GM12873 (cell line): ENCODE measurements around the gene PLCG2.

Experiments
- TF ChIP-seq, protein P1 (sequence below): IDR thresholded peaks from 2 replicates; pipeline ENCODE4 v1.5.1; 2012; ENCODE audit warnings: low read depth, mild to moderate bottlenecking, moderate library complexity, low read length, control low read depth; ENCODE audit not compliant: insufficient read depth; ENCODE audit errors: missing control alignments

Gene PLCG2

DNA sequence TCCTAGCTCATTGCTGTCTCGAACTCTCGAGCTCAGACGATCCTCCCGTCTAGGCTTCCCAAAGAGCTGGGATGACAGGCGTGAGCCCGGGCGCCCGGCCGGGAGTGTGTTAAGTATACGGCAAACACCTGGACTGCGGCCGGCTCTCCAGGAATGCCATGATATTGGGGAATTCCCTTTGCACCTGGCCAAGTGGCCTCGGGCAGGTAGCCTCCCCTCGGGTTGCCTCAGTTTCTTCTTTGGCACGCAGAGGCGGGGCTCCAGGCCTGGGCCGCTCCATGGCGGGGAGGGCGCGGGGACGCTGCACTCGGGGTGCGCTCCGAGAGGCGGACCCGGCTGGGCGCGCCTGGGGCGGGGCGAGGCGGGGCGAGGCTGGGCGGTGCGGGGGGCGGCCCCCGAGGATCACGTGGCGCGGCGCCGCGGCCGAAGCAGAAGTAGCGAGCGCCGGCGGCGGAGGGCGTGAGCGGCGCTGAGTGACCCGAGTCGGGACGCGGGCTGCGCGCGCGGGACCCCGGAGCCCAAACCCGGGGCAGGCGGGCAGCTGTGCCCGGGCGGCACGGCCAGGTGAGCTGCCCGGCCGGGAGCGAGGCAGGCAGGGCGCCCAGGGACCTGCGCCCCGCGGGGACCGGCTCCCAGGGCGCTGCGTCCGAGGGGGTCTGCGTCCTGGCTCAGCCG, at the start of gene PLCG2:
Gene PLCG2, plus strand, starts transcription at position 431 of the 675 bp plus-strand sequence. CDS start 6,699 bp downstream, outside the sequence.
- TF ChIP-seq, protein P1, sequence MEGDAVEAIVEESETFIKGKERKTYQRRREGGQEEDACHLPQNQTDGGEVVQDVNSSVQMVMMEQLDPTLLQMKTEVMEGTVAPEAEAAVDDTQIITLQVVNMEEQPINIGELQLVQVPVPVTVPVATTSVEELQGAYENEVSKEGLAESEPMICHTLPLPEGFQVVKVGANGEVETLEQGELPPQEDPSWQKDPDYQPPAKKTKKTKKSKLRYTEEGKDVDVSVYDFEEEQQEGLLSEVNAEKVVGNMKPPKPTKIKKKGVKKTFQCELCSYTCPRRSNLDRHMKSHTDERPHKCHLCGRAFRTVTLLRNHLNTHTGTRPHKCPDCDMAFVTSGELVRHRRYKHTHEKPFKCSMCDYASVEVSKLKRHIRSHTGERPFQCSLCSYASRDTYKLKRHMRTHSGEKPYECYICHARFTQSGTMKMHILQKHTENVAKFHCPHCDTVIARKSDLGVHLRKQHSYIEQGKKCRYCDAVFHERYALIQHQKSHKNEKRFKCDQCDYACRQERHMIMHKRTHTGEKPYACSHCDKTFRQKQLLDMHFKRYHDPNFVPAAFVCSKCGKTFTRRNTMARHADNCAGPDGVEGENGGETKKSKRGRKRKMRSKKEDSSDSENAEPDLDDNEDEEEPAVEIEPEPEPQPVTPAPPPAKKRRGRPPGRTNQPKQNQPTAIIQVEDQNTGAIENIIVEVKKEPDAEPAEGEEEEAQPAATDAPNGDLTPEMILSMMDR: no peak

DNA sequence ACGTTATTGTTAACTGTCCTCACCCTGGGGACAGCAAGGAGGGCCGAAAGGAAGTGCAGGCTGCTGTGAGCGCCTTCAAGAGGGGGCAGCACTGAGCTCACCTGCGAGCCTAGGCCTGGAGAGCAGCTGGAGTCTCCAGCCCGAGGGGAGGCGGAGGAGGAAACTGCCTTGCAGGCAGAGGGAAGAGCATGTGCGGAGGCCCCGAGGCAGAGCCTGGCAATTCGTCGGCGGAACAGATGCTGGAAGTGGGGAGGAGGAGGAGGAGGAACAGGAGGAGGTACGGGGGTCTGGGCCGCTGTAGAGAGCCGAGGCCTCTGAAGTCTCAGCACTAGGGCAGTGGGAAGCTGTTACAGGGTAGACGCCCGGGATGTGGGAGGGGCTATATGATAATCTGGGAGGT, 49.6 kb upstream of the PLCG2 start:
- TF ChIP-seq, protein P1: no peak

DNA sequence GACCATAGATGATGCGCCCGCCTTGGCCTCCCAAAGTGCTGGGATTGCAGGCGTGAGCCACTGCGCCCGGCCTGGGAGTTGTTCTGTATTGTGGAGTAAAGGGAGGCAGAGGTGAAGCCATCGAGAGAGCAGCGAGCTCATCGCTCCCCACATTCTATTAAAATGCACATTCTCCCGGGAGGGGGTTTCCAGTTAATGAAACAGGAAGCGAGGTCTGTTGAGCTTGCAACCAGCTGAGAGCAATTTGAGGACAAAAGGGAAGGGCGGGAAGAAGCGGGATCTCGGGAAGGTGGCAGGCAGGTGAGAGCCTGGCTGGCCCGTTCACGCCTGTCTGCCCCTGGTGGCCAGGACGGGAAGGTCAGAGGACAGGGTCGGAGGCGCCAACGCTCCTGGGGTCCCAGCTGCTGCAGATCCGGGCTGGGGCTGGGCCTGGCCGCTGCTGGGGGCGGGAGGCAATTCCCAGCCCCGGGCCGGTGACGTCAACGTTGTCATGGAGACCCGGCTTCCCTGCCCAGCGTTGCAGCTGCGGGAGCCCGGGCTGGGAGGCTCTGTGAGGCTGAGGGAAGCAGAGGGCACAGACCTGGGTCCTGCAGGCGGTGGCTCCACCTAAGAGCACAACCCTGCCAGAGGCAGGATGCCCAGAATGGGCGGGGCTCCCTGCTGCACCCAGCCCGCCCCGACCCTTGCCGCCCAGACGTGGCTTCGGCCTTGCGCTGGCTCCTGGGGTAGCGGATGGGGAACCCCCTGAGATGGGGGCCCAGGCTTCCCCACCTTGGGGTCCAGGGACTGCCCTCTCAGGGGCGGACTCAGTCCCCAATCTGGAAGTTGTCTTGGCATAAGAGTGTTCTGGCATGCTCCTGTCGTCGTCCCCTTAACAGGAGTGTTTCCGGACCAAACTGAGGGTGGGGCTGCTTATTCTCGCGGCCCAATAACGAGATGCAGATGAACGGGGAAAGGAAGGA, 48.7 kb upstream of the PLCG2 start:
- TF ChIP-seq, protein P1: peak; percentile 89

DNA sequence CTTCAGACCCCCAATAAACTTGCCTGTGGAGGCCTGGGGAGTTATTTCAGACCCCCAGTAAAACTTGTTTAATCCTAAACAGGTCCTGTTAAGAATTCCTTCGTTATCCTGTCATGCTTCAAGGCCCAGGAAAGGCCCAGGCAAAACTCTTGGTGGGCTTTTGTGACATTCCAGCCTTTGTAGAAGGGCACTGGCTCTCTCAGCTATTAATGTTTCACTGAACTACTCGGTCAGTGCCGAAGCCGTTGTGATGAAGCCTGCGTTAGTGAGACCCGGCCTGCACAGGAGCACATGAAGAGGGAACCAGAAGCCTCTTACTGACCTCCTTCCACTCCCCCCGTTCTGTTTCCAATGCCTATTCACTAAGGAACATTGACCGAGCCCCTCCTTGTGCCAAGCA, 47.4 kb upstream of the PLCG2 start:
- TF ChIP-seq, protein P1: no peak

DNA sequence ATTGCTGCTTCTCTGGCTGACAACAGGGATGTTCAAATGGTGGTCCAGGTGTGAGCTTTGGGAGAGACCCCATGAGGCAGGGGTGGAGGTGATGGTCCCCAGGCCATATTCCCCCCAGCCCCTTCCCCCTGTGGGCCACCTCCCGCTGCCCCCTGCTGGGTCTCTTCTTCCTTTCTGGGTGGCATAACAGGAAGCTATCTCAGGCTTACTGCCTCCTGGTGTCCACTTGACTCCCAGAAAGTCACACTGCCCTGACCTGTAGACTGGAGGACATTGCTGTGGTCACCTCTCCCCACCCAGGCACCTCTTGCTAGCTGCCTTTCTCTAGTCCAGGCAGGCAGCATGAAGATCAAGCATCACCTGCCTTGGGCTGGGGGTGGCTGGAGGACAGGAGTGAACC, 46.4 kb upstream of the PLCG2 start:
- TF ChIP-seq, protein P1: peak; percentile 20

DNA sequence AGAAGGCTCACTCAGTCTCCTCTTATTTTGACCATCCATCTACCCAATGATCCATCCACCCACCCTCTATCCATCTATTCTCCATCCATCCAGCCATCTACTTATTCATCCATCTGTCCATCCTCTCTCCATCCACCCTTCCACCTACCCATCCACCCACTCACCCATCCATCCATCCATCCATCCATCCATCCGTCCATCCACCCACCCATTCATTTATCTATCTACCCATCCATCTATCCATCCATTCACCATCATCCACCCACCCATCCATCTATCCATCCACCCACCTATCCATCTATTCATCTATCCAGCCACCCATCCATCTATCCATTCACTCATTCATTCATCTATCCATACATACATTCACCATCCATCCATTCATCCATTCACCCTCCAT, 45.8 kb upstream of the PLCG2 start:
- TF ChIP-seq, protein P1: no peak

DNA sequence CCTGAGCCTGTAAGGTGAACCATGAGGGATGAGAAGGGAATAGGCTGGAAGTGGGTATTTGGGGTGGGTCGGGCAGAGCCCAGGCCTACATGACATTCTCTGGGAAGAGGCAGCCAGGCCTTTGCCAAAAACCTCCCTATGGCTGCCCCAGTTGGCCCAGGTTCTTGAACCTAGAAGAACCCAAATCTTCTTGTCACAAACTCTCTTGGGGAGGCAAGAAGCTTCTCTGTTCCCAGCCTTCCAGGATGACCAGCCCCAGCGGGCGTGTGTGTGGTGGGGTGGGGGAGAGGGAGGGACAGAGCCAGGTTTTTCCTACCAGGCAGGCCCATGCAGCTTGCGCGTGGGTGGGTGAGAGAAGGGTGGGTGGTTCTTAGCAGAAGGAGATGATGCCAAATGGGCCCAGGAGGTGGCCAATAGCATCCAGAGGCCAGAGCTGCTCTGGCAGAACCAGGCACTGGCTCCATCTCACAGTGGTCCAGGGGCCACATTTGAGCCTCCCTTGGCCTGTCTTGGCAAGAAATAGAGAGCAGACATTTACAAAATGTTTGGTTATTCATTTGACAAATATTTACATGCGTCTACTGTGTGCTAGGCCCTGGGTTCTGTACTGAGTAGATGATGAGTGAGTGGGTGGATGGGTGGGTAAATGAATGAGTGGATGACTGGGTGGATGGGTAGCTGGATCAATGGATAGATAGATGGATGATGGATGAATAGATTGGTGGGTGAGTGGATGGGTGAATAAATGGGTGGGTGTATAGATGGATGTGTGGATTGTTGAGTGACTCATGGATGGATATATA, 44.3 kb upstream of the PLCG2 start:
- TF ChIP-seq, protein P1: no peak
